NT2/D1 (cell line): ENCODE results near the gene PRODH.
"Not testable (repeated sequence)": the region's sequence is repeated elsewhere in the genome, so short reads cannot be mapped to it uniquely, and the experiment has no call there.

Source experiments
- DNase-seq: peaks from one replicate; pipeline ENCODE4 v3.0.0-alpha.2; 2011; ENCODE audit warnings: low read depth, low spot score
- H3K27me3 ChIP-seq: 2 replicates; pipeline ENCODE4 v1.6.0; 2011; ENCODE audit warnings: mild to moderate bottlenecking; ENCODE audit not compliant: insufficient read length, insufficient read depth
- H3K36me3 ChIP-seq: 2 replicates; pipeline ENCODE4 v1.6.1; 2011; ENCODE audit warnings: mild to moderate bottlenecking, low read length, mixed read lengths; ENCODE audit not compliant: insufficient read depth, insufficient read length
- H3K4me1 ChIP-seq: 2 replicates; pipeline ENCODE4 v1.5.1; 2011; ENCODE audit not compliant: insufficient read depth, insufficient read length
- H3K4me3 ChIP-seq: 2 replicates; pipeline ENCODE4 v1.5.1; 2011; ENCODE audit warnings: low read depth; ENCODE audit not compliant: insufficient read length
- H3K9ac ChIP-seq: 2 replicates; pipeline ENCODE4 v1.6.0; 2011; ENCODE audit warnings: low read depth; ENCODE audit not compliant: insufficient read length
- H3K9me3 ChIP-seq: 2 replicates; pipeline ENCODE4 v1.5.1; 2011; ENCODE audit warnings: mild to moderate bottlenecking, low read length; ENCODE audit not compliant: insufficient read depth
- SUZ12 ChIP-seq: IDR thresholded peaks from 2 replicates; pipeline ENCODE4 v1.6.1; 2011; ENCODE audit not compliant: insufficient read length, insufficient read depth; ENCODE audit errors: extremely low read depth
- YY1 ChIP-seq: IDR thresholded peaks from 2 replicates; pipeline ENCODE4 v1.6.1; 2011; ENCODE audit not compliant: insufficient read length, insufficient read depth
- ZNF274 ChIP-seq: IDR thresholded peaks from 2 replicates; pipeline ENCODE4 v1.6.1; 2011; ENCODE audit warnings: mild to moderate bottlenecking, low read depth, low read length

The PRODH gene

DNA sequence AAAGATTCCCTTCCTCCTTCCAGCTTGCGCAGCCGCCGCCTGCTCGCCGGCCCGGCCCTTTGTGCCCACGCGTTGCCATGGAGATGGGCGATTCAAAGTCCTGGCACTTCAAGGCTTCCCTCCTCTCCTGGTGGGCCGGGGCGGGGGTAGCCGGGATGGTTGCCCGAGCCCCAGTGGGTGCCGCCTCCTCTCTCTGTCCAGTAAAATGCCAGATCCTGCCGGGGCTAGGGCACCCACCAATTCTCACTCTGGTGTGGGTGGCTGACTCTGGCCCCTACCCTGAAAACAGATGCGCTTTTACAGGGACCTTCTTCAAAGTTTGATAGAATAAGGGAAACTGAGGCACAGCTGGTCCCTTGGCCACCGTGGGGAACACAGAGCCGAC, 22.2 kb upstream of the PRODH start:
- H3K9me3 ChIP-seq, DNase-seq, H3K4me1 ChIP-seq, H3K4me3 ChIP-seq, H3K27me3 ChIP-seq, H3K9ac ChIP-seq, H3K36me3 ChIP-seq: not testable (repeated sequence)

DNA sequence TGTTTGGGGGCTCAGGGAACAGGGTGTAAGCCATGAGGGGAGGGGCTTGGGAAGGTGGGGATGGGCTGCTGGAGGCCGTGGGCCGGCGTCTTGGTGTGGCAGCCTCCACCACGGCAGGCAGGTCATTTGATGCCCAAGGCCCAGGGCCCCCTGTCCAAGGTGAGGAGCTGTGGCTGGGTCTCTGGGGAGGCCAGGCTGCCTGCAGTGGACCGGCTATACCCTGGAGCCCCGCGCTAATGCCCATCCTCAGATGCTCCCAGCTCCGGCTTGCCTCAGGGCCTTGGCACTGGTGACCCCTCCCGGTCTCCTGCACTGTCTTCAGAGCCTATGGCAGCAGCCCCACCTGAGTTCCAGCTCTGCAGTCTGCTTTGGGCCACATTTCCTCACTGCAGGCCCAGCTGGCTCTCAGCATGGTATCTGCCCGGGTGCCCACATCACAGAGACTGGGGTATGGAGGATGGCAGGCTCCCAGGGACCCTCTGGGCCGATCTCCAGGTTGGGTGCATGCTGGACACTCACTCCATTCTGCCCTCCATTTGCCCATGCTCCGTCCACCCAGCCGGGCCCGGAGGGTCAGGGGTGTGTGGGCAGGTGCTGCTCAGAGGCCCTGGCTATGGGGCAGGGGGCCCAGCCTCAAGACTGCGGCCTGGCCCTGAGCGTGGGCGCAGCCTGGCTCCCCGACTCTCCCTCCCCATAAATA, 21.7 kb upstream of the PRODH start:
- DNase-seq, H3K4me3 ChIP-seq, H3K4me1 ChIP-seq, H3K9ac ChIP-seq, H3K36me3 ChIP-seq, H3K27me3 ChIP-seq, H3K9me3 ChIP-seq: not testable (repeated sequence)

DNA sequence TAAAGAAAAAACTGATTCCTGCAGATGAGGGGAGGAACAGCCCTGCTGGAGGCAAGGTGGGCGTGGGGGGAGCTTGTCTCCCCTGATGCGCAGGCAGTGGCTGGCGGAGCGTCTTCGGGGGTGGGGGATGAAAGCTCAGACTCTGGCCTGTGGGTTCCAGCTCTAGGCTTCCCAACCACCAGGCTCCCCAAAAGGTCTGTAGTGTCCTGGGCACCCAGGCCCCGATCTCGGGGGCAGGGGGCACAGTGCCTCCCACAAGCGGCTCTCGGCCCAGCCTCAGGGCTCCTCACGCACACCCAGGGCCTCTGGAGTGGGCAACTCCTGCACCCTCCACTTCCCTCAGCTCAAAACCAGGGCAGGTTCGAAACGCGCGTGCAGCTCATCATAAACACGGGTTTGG, 20.9 kb upstream of the PRODH start:
- not testable (repeated sequence) for H3K9ac ChIP-seq, H3K36me3 ChIP-seq, H3K4me3 ChIP-seq, DNase-seq, H3K4me1 ChIP-seq, H3K9me3 ChIP-seq, H3K27me3 ChIP-seq

DNA sequence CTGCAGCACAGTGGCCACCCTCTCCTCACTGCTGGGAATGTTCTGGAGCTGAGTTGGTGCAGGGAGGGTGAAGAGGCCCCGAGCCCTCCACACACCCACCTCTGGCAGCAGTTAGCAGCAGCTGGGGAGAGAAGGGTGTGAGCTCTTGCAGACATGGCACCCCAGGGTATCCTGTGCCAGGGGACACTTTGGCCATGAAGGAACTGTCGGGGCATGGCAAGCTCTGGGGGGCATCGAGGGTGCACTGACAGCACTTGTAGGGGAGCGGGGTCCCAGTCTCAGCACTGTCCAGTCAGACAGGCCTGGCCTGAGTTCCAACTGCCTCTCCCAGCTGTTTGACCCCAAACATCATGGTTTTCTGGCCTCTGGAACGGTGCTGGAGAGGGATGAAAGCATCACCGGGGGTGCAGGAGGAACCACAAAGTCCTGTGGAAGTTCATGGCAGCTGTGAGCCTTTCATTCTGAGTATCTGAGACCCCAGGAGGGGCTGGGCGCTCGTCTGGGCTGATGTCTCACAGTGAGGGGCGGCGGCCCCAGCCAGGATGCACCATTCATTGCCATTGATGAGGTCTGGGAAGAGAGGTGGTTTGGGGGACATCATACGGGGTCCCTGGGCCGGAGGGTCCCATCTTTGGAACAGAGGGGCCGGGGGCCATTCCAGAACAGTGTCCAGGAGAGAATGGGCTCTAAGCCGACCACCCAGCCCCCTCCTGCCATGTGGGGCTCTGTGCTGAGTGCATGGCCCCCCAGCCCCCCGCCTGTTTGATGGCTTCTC, 20.2 kb upstream of the PRODH start:
- DNase-seq, H3K27me3 ChIP-seq, H3K36me3 ChIP-seq, H3K4me3 ChIP-seq, H3K9ac ChIP-seq, H3K4me1 ChIP-seq, H3K9me3 ChIP-seq: not testable (repeated sequence)

DNA sequence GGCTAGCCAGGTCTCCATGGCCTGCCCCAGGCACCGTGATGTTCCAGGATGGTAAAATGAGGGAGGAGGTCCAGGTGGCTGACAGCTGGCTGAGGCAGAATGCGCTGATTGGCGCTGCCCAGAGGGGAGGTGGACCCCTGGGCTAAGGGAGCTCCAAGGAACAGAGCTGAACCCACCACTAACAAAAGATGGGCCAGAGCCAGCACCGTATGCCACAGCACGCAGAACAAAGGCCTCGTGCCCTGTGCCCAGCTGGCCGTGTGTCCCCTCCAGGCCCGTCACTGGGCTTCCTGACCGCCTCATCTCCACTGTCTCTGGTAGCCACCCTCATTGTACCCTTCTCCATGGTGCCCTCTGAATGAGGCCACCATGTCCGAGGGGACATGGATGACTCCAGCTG, 19.6 kb upstream of the PRODH start:
- no peak overlapping the region for H3K4me3 ChIP-seq
- no peak for TF ChIP-seq YY1
- TF ChIP-seq SUZ12: no peak
- TF ChIP-seq ZNF274: no peak
- H3K27me3 ChIP-seq: no peaks in the 10 kb centered on the region
- no peak overlapping the region for H3K9ac ChIP-seq
- no peaks in the 10 kb centered on the region for H3K36me3 ChIP-seq
- no peak for DNase-seq
- no peaks in the 10 kb centered on the region for H3K9me3 ChIP-seq
- no peaks in the 10 kb centered on the region for H3K4me1 ChIP-seq

DNA sequence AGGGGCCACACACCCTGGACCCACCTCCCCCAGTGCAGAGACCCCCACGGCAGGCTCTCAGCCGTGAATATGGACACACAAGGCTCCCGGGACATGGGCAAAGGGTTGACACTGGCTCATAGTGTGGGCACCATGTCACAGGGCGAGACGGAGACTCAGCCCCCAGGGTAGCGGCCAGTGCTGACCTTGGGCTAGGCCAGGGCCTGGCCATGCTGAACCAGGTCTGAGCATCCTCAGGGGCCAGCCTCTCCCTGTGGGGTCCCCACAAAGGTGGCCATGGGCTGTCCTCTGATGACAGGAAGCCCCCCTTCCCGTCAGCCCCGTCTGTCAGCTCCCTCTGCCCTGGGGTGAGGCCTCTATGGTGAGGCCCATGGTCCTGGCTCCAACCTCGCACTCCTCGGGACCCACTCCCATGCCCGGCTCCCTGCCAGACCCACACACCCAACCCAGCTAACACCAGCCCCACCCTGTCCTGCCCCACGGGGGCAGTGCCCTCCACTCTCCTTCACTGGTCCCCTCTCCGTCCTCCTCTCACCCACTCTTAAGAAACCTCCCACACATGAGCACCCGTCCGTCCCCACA, 19.0 kb upstream of the PRODH start:
- no peaks in the 10 kb centered on the region for H3K36me3 ChIP-seq
- no peak for DNase-seq
- TF ChIP-seq SUZ12 (no peak), ZNF274 (no peak), YY1 (no peak)
- H3K4me1 ChIP-seq: no peaks in the 10 kb centered on the region
- no peaks in the 10 kb centered on the region for H3K27me3 ChIP-seq
- H3K9me3 ChIP-seq: no peaks in the 10 kb centered on the region
- no peak overlapping the region for H3K4me3 ChIP-seq
- H3K9ac ChIP-seq: no peak overlapping the region

DNA sequence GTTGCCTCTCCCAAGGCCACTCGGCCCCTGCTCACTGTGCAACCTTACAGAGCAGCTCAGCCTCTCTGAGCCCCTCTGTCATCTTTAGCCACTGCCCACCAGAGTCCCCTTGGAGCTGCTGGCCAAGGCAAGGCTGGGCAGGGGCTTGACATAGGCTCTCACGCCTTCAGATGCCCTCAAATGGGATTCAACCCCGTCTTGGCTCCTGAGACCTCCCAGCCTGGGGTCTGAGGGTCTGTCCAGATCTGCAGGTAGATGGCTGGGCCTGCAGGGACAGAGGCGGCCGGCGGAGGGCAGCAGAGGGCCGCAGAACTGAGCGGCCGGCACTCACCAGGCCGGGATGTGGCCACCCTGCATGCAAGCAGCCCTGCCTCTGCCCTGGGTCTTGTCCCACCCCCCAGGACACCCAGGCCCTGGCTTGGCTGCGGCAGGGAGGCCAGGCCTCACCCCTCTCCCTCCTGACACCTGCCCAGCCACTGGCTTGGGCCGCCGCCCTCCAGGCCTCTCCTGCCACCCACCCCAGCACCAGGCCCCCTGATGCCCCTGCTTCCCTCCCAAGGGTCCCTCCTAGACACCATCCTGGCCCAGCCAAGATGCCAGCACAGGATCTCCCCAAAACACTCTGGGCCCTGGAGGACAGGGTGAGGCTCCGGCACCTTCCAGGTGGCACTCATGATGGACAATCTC, 18.4 kb upstream of the PRODH start:
- not testable (repeated sequence) for H3K4me3 ChIP-seq, H3K9me3 ChIP-seq, DNase-seq, H3K36me3 ChIP-seq, H3K27me3 ChIP-seq, H3K9ac ChIP-seq, H3K4me1 ChIP-seq

DNA sequence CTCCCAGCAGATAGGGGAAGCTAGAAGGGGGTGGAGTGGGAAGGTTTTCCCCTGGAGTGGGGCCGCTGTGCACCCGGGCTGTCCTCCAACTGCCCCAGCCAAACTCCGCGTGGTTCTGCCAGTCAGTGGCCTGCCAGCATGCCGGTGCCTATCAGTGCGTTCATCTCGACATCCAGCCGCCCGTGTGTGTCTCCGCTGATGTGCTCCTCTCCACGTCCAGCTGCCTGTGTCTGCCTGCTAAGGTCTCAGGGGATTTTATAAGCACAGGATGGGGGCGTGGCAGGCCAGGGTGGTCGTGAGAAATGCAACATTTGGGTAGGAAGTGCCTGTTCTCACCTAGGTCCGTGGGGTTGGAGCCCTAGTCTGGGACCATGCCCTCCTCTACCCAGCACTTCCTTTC, 17.0 kb upstream of the PRODH start:
- H3K4me3 ChIP-seq, H3K4me1 ChIP-seq, H3K9me3 ChIP-seq, H3K36me3 ChIP-seq, H3K27me3 ChIP-seq, H3K9ac ChIP-seq, DNase-seq: not testable (repeated sequence)
